Fibroblast of lung (primary cell): ENCODE measurements around the gene HPSE2. TPM values are rescaled to one million over a fixed set of nuclear protein-coding genes. Genes with fewer than 3 reads are reported as not detected.
"Not testable (repeated sequence)": the region's sequence is repeated elsewhere in the genome, so short reads cannot be mapped to it uniquely, and the experiment has no call there.

Source experiments
- DNase-seq, 2 donors: peaks; one replicate each; pipeline versions ENCODE4 v3.0.0 to v3.0.0-alpha.2; 2010; ENCODE audit warnings: low read depth in 2 of 2
- H2AFZ ChIP-seq: 2 replicates; pipeline ENCODE4 v1.5.1; 2012; ENCODE audit warnings: low read length, control low read depth, inconsistent platforms
- H3K27ac ChIP-seq: 2 replicates; pipeline ENCODE4 v1.5.1; 2011; ENCODE audit warnings: low read length, control low read depth; ENCODE audit not compliant: insufficient read depth
- H3K27me3 ChIP-seq: 2 replicates; pipeline ENCODE4 v1.5.1; 2011; ENCODE audit warnings: mild to moderate bottlenecking, low read length; ENCODE audit not compliant: control insufficient read depth, insufficient read depth
- H3K36me3 ChIP-seq: 2 replicates; pipeline ENCODE4 v1.5.1; 2011; ENCODE audit warnings: low read length; ENCODE audit not compliant: control insufficient read depth, insufficient read depth
- H3K4me1 ChIP-seq: 2 replicates; pipeline ENCODE4 v1.5.1; 2011; ENCODE audit warnings: low read length; ENCODE audit not compliant: control insufficient read depth, insufficient read depth; ENCODE audit errors: extremely low read depth
- H3K4me2 ChIP-seq: 2 replicates; pipeline ENCODE4 v1.5.1; 2011; ENCODE audit warnings: low read length, control low read depth; ENCODE audit not compliant: insufficient read depth; ENCODE audit errors: extremely low read depth
- H3K4me3 ChIP-seq, 4 experiments: fragments of 200-600 bp in 1 of 4; sonication (generic) in 1 of 4; replicated peaks in 1 of 4; 2 replicates each; pipeline ENCODE4 v1.5.1; 2011 to 2016; ENCODE audit warnings: low read length in 4 of 4, low read depth in 3 of 4, mild to moderate bottlenecking in 3 of 4, control low read depth in 2 of 4, inconsistent platforms in 1 of 4, mixed read lengths in 1 of 4; ENCODE audit not compliant: insufficient read depth in 1 of 4; ENCODE audit errors: control extremely low read depth in 1 of 4
- H3K79me2 ChIP-seq: 2 replicates; pipeline ENCODE4 v1.5.1; 2012; ENCODE audit warnings: mild to moderate bottlenecking, low read length, inconsistent platforms; ENCODE audit not compliant: control insufficient read depth, insufficient read depth
- H3K9ac ChIP-seq: 2 replicates; pipeline ENCODE4 v1.5.1; 2011; ENCODE audit warnings: mild to moderate bottlenecking, low read length, control low read depth; ENCODE audit not compliant: insufficient read depth
- H3K9me3 ChIP-seq: 2 replicates; pipeline ENCODE4 v1.5.1; 2012; ENCODE audit warnings: low read depth, low read length; ENCODE audit not compliant: control insufficient read depth, insufficient read depth
- H4K20me1 ChIP-seq: 2 replicates; pipeline ENCODE4 v1.5.1; 2011; ENCODE audit warnings: low read length; ENCODE audit not compliant: control insufficient read depth, insufficient read depth; ENCODE audit errors: extremely low read depth
- EZH2 ChIP-seq: IDR thresholded peaks from 2 replicates; pipeline ENCODE4 v1.5.1; 2012; ENCODE audit warnings: low read length, control low read depth, mild to moderate bottlenecking; ENCODE audit errors: missing control alignments
- polyA plus RNA-seq, 2 donors: library from polyadenylated mRNA; depleted of rRNA in 1 of 2; stranded (reverse) in 1 of 2; unstranded in 1 of 2; fragments of >200 nt; gene quantifications; 2 replicates each; pipeline ENCODE4 v1.2.1, GENCODE V29; 2011 to 2012; ENCODE audit warnings: missing spikeins in 1 of 2
- total RNA-seq: library from RNA; depleted of rRNA; stranded (reverse); fragments of >200 nt; gene quantifications from 2 replicates; pipeline ENCODE4 v1.2.1, GENCODE V29; 2014
- TF ChIP-seq, protein P1 (sequence below), 2 donors: IDR thresholded peaks in 1 of 2; conservative IDR thresholded peaks in 1 of 2; 1 replicate in 1 of 2; 2 replicates in 1 of 2; pipeline ENCODE4 v1.5.1; 2011 to 2012; ENCODE audit warnings: low read length in 2 of 2, control low read depth in 1 of 2, inconsistent platforms in 1 of 2, low read depth in 1 of 2, mild to moderate bottlenecking in 1 of 2

Gene HPSE2
- total and polyA plus RNA-seq, 2 donors (not counting 1 experiment from before 2014, with no cell fraction given): 0.02 to 0.17 TPM

DNA sequence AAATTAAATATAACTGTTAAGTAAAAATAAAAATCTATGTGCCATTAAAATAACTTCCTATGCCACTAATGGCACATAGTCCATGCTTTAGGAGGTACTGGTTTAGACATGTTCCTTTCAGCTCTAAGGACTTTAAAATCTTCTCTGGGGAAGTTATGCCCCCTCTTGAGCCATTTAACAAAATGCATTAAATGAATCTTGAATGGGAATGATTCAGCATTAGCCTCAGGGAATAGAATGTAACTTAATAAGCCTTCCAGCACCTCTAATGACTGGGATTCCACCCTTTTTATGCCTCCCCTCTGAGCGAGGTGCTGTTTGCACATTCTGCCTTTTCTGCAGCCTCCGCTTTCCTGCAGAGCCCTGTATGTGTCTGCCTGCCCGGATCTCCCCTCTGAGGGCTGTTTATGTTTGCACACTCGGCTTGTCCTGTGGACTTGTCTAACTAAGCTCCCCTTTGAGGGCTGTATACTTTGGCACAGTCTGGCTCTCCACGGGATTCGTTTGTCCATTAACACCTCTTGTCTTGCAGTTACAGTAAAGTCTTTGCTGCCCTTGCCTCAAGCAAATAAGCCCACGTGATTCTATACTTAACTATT, 680.5 kb downstream of the HPSE2 start:
- no peaks in the 10 kb centered on the region for H3K36me3 ChIP-seq
- no peak overlapping the region for H3K4me3 ChIP-seq
- H3K4me2 ChIP-seq: no peak overlapping the region
- H2AFZ ChIP-seq: no peak overlapping the region
- no peaks in the 10 kb centered on the region for H3K79me2 ChIP-seq
- no peaks in the 10 kb centered on the region for H4K20me1 ChIP-seq
- no peaks in the 10 kb centered on the region for H3K9me3 ChIP-seq
- no peak overlapping the region for H3K27ac ChIP-seq
- no peaks in the 10 kb centered on the region for H3K4me1 ChIP-seq
- TF ChIP-seq EZH2: no peak
- TF ChIP-seq, protein P1, sequence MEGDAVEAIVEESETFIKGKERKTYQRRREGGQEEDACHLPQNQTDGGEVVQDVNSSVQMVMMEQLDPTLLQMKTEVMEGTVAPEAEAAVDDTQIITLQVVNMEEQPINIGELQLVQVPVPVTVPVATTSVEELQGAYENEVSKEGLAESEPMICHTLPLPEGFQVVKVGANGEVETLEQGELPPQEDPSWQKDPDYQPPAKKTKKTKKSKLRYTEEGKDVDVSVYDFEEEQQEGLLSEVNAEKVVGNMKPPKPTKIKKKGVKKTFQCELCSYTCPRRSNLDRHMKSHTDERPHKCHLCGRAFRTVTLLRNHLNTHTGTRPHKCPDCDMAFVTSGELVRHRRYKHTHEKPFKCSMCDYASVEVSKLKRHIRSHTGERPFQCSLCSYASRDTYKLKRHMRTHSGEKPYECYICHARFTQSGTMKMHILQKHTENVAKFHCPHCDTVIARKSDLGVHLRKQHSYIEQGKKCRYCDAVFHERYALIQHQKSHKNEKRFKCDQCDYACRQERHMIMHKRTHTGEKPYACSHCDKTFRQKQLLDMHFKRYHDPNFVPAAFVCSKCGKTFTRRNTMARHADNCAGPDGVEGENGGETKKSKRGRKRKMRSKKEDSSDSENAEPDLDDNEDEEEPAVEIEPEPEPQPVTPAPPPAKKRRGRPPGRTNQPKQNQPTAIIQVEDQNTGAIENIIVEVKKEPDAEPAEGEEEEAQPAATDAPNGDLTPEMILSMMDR (conservative IDR thresholded peaks at IDR 0.05 in 1 of 2, IDR thresholded peaks at IDR 0.05 in 1 of 2; ENCODE audit: low read depth in 1 of 2, low read length in 2 of 2): no peak
- no peak overlapping the region for H3K9ac ChIP-seq
- DNase-seq: no peak
- H3K27me3 ChIP-seq: no peaks in the 10 kb centered on the region

DNA sequence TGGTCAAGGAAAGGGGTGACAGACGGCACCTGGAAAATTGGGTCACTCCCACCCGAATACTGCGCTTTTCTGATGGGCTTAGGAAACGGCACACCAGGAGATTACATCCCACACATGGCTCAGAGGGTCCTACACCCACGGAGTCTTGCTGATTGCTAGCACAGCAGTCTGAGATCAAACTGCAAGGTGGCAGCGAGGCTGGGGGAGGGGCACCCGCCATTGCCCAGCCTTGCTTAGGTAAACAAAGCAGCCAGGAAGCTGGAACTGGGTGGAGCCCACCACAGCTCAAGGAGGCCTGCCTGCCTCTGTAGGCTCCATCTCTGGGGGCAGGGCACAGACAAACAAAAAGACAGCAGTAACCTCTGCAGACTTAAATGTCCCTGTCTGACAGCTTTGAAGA, 694.1 kb downstream of the HPSE2 start:
- H3K27me3 ChIP-seq, H2AFZ ChIP-seq, H3K4me3 ChIP-seq, H3K4me2 ChIP-seq, H3K36me3 ChIP-seq, H3K9me3 ChIP-seq, DNase-seq, H4K20me1 ChIP-seq, H3K79me2 ChIP-seq, H3K4me1 ChIP-seq, H3K27ac ChIP-seq, H3K9ac ChIP-seq: not testable (repeated sequence)

DNA sequence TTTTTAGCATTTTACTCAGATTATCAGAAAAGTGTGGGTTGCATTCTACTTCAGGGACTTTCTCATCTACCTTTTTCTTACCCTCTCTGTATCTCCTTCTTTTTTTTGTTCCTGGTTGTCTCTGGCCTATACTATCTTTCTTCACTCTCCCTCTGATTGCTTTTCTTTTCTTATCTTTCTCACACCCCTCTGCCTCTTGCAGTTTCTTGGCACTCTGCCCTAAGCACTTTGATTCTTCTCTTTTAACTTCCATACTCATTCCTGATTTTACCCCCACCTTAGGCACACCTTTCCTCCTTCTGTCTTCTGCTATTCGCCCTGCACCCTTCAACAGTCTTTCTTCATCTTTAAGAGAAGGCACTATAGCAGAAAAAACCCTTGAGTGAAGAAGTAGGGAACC, 696.1 kb downstream of the HPSE2 start:
- no peak overlapping the region for H3K4me3 ChIP-seq
- DNase-seq: no peak
- H3K9me3 ChIP-seq: no peaks in the 10 kb centered on the region
- no peaks in the 10 kb centered on the region for H4K20me1 ChIP-seq
- H3K4me1 ChIP-seq: no peaks in the 10 kb centered on the region
- H3K27ac ChIP-seq: no peak overlapping the region
- no peaks in the 10 kb centered on the region for H3K27me3 ChIP-seq
- no peak overlapping the region for H3K4me2 ChIP-seq
- H3K79me2 ChIP-seq: no peaks in the 10 kb centered on the region
- no peaks in the 10 kb centered on the region for H3K36me3 ChIP-seq
- no peak for TF ChIP-seq EZH2
- TF ChIP-seq, protein P1 (conservative IDR thresholded peaks at IDR 0.05 in 1 of 2, IDR thresholded peaks at IDR 0.05 in 1 of 2; ENCODE audit: low read depth in 1 of 2, low read length in 2 of 2): no peak
- H2AFZ ChIP-seq: no peak overlapping the region
- H3K9ac ChIP-seq: no peak overlapping the region
